HepG2 (cell line): ENCODE measurements around the gene SLU7. TPM values are rescaled to one million over a fixed set of nuclear protein-coding genes. Genes with fewer than 3 reads are reported as not detected.
A peak's percentile ranks its signal among the peaks of the same experiment; 100 is the strongest.

Source experiments
- ATF7-NPFF ChIP-seq: sonication (generic); formaldehyde crosslinking; IDR thresholded peaks from 2 replicates; pipeline ENCODE4 v1.8.1; 2023; ENCODE audit warnings: mild to moderate bottlenecking, low read depth, missing genetic modification reagents, moderate library complexity
- ATM ChIP-seq: fragments of 450-650 bp; IDR thresholded peaks from 2 replicates; pipeline ENCODE4 v1.7.1; 2017; ENCODE audit warnings: mild to moderate bottlenecking, borderline replicate concordance
- CENPT ChIP-seq: sonication (generic); formaldehyde crosslinking; IDR thresholded peaks from 2 replicates; pipeline ENCODE4 v1.8.0; 2022; ENCODE audit warnings: low read depth, mild to moderate bottlenecking, moderate library complexity, missing genetic modification reagents
- KLF16 ChIP-seq, 2 experiments: sonication (generic) in 1 of 2; formaldehyde crosslinking in 1 of 2; IDR thresholded peaks; 2 replicates each; pipeline versions ENCODE4 v1.6.1 to v1.8.0; 2016 to 2023; ENCODE audit warnings: missing genetic modification reagents in 2 of 2, missing compliant biosample characterization in 1 of 2
- KMT2A ChIP-seq: sonication (generic); formaldehyde crosslinking; IDR thresholded peaks from 2 replicates; pipeline ENCODE4 v1.4.0; 2020; ENCODE audit warnings: missing genetic modification reagents
- MIER2 ChIP-seq: IDR thresholded peaks from 2 replicates; pipeline ENCODE4 v1.6.1; 2016; ENCODE audit warnings: missing biosample characterization, missing genetic modification reagents
- MXD1 ChIP-seq: sonication (generic); formaldehyde crosslinking; IDR thresholded peaks from 2 replicates; pipeline ENCODE4 v1.4.0; 2020; ENCODE audit warnings: mild to moderate bottlenecking, missing genetic modification reagents
- NFKBIZ ChIP-seq: IDR thresholded peaks from 2 replicates; pipeline ENCODE4 v1.6.1; 2018; ENCODE audit warnings: missing genetic modification reagents, missing compliant biosample characterization
- ZNF24 ChIP-seq: fragments of 450-650 bp; IDR thresholded peaks from 2 replicates; pipeline ENCODE4 v1.6.1; 2017; ENCODE audit warnings: antibody characterized with exemption, mild to moderate bottlenecking
- ZNF549 ChIP-seq: sonication (generic); formaldehyde crosslinking; IDR thresholded peaks from 2 replicates; pipeline ENCODE4 v1.5.0; 2020; ENCODE audit warnings: missing genetic modification reagents
- ZNF775 ChIP-seq: sonication (generic); formaldehyde crosslinking; IDR thresholded peaks from 2 replicates; pipeline ENCODE4 v1.4.0; 2020; ENCODE audit warnings: missing genetic modification reagents, mild to moderate bottlenecking, moderate library complexity, borderline replicate concordance
- ZNF839 ChIP-seq: sonication (generic); formaldehyde crosslinking; IDR thresholded peaks from 2 replicates; pipeline ENCODE4 v1.4.0; 2020; ENCODE audit warnings: missing genetic modification reagents, mild to moderate bottlenecking, borderline replicate concordance
- ZNF879 ChIP-seq: sonication (generic); formaldehyde crosslinking; IDR thresholded peaks from 2 replicates; pipeline ENCODE4 v1.8.1; 2023; ENCODE audit warnings: missing genetic modification reagents
- ZNF891 ChIP-seq: sonication (generic); formaldehyde crosslinking; IDR thresholded peaks from 2 replicates; pipeline ENCODE4 v1.5.0; 2020; ENCODE audit warnings: mild to moderate bottlenecking, missing genetic modification reagents
- polyA plus RNA-seq, 8 experiments: library from polyadenylated mRNA; depleted of rRNA in 3 of 8; stranded (reverse) in 7 of 8; unstranded in 1 of 8; fragments of >200 nt; fragmentation: Illumina TruSeq in 4 of 8; extraction: Trizol in 4 of 8; gene quantifications; 2 replicates each; pipeline versions ENCODE4 v1.2.1 to v1.2.3, GENCODE V29; 2011 to 2016; ENCODE audit warnings: low read depth in 4 of 8, missing spikeins in 1 of 8, mixed read lengths in 1 of 8; ENCODE audit not compliant: insufficient read depth in 1 of 8
- total RNA-seq, 5 experiments: library from RNA; depleted of rRNA; stranded (reverse); fragments of >200 nt; fragmentation: Illumina TruSeq; extraction: Trizol; gene quantifications; 2 replicates each; pipeline ENCODE4 v1.2.3, GENCODE V29; 2016; ENCODE audit warnings: low read depth in 1 of 5
- TF ChIP-seq, protein P1 (sequence below): sonication (generic); formaldehyde crosslinking; IDR thresholded peaks from 2 replicates; pipeline ENCODE4 v1.4.0; 2020; ENCODE audit warnings: missing genetic modification reagents
- TF ChIP-seq, protein P2 (sequence below): sonication (generic); formaldehyde crosslinking; IDR thresholded peaks from 2 replicates; pipeline ENCODE4 v1.4.0; 2020; ENCODE audit warnings: missing genetic modification reagents, borderline replicate concordance
- TF ChIP-seq, protein P3 (sequence below): sonication (generic); formaldehyde crosslinking; IDR thresholded peaks from 2 replicates; pipeline ENCODE4 v1.5.0; 2020; ENCODE audit warnings: mild to moderate bottlenecking, missing genetic modification reagents, moderate library complexity
- TF ChIP-seq, protein P4 (sequence below): sonication (generic); formaldehyde crosslinking; IDR thresholded peaks from 2 replicates; pipeline ENCODE4 v1.4.0; 2020; ENCODE audit warnings: mild to moderate bottlenecking, missing genetic modification reagents

The SLU7 gene
- total and polyA plus RNA-seq, 2 of the 13 experiments (the other 11 are each of a cell fraction or from before 2014, with no cell fraction given), result 24.0 to 39.2 TPM

DNA sequence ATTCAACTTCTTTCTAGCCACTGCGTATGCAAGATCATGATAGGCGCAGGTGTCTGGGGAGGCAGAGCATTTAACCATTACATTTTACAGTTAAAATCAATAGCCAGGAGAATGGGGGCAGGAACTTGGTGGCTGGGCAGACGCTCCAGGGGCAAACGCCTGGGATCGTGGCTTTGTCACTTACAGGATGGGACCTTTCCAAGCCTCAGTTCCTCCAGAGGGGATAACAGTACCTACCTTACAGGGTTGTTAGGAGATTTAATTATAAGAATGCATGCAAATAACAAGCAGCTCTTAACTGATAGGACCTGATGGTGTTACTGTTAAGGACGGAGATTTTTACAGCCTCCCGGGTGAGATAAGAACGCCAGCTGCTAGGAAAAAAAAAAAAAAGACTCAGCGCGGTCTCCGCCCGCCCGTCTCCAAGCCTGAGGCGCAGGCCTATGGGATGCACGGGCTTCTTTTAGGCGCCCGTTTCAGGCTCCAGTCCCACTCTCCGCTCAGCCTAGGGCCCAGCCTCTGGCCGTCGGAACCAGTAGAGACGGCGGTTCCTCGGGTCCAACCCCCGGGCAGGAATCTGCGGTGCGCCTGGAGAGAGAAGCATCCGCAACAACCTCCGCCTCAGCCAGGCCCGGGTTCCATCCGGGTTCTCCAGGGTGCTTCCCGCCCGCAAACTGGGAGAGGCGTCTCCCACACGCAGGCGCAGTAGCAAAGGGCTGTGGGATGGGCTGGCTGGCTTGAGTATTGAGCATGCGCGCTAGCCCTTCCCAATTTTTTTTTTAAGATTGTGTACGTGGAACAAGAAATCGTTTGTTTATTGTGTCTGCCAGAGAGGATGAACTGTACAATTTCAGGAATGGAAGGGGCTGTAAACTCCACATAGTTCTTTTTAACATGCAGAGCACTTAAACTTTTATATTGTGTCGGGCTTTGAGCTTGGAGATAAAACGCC lies 19.2 kb downstream of the SLU7 start, which contains the start of gene FAM200C (continued):
- TF ChIP-seq KLF16 (CRISPR knock-in tag; IDR thresholded peaks at IDR 0.05) (peak in 1 of 2 experiments; percentile 70; a peak in 1 of 4 replicates), ZNF24 (no peak), CENPT (no peak), NFKBIZ (CRISPR knock-in tag) (no peak), ATF7-NPFF (CRISPR knock-in tag) (peak; percentile 68), ATM (no peak), ZNF775 (no peak), MIER2 (CRISPR knock-in tag) (no peak), ZNF549 (CRISPR knock-in tag) (no peak), ZNF879 (no peak; the same call in 1 of the 2 replicates), KMT2A (CRISPR knock-in tag) (peak; percentile 92), ZNF839 (no peak), ZNF891 (CRISPR knock-in tag) (peak; percentile 67; the same call in 1 of the 2 replicates), MXD1 (CRISPR knock-in tag) (peak; percentile 58; the same call in 1 of the 2 replicates)
- TF ChIP-seq, protein P1, sequence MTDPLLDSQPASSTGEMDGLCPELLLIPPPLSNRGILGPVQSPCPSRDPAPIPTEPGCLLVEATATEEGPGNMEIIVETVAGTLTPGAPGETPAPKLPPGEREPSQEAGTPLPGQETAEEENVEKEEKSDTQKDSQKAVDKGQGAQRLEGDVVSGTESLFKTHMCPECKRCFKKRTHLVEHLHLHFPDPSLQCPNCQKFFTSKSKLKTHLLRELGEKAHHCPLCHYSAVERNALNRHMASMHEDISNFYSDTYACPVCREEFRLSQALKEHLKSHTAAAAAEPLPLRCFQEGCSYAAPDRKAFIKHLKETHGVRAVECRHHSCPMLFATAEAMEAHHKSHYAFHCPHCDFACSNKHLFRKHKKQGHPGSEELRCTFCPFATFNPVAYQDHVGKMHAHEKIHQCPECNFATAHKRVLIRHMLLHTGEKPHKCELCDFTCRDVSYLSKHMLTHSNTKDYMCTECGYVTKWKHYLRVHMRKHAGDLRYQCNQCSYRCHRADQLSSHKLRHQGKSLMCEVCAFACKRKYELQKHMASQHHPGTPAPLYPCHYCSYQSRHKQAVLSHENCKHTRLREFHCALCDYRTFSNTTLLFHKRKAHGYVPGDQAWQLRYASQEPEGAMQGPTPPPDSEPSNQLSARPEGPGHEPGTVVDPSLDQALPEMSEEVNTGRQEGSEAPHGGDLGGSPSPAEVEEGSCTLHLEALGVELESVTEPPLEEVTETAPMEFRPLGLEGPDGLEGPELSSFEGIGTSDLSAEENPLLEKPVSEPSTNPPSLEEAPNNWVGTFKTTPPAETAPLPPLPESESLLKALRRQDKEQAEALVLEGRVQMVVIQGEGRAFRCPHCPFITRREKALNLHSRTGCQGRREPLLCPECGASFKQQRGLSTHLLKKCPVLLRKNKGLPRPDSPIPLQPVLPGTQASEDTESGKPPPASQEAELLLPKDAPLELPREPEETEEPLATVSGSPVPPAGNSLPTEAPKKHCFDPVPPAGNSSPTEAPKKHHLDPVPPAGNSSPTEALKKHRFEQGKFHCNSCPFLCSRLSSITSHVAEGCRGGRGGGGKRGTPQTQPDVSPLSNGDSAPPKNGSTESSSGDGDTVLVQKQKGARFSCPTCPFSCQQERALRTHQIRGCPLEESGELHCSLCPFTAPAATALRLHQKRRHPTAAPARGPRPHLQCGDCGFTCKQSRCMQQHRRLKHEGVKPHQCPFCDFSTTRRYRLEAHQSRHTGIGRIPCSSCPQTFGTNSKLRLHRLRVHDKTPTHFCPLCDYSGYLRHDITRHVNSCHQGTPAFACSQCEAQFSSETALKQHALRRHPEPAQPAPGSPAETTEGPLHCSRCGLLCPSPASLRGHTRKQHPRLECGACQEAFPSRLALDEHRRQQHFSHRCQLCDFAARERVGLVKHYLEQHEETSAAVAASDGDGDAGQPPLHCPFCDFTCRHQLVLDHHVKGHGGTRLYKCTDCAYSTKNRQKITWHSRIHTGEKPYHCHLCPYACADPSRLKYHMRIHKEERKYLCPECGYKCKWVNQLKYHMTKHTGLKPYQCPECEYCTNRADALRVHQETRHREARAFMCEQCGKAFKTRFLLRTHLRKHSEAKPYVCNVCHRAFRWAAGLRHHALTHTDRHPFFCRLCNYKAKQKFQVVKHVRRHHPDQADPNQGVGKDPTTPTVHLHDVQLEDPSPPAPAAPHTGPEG, result peak; percentile 92
- TF ChIP-seq, protein P2, sequence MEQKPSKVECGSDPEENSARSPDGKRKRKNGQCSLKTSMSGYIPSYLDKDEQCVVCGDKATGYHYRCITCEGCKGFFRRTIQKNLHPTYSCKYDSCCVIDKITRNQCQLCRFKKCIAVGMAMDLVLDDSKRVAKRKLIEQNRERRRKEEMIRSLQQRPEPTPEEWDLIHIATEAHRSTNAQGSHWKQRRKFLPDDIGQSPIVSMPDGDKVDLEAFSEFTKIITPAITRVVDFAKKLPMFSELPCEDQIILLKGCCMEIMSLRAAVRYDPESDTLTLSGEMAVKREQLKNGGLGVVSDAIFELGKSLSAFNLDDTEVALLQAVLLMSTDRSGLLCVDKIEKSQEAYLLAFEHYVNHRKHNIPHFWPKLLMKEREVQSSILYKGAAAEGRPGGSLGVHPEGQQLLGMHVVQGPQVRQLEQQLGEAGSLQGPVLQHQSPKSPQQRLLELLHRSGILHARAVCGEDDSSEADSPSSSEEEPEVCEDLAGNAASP, result no peak
- TF ChIP-seq, protein P3, sequence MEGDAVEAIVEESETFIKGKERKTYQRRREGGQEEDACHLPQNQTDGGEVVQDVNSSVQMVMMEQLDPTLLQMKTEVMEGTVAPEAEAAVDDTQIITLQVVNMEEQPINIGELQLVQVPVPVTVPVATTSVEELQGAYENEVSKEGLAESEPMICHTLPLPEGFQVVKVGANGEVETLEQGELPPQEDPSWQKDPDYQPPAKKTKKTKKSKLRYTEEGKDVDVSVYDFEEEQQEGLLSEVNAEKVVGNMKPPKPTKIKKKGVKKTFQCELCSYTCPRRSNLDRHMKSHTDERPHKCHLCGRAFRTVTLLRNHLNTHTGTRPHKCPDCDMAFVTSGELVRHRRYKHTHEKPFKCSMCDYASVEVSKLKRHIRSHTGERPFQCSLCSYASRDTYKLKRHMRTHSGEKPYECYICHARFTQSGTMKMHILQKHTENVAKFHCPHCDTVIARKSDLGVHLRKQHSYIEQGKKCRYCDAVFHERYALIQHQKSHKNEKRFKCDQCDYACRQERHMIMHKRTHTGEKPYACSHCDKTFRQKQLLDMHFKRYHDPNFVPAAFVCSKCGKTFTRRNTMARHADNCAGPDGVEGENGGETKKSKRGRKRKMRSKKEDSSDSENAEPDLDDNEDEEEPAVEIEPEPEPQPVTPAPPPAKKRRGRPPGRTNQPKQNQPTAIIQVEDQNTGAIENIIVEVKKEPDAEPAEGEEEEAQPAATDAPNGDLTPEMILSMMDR (CRISPR knock-in tag), result no peak
- TF ChIP-seq, protein P4, sequence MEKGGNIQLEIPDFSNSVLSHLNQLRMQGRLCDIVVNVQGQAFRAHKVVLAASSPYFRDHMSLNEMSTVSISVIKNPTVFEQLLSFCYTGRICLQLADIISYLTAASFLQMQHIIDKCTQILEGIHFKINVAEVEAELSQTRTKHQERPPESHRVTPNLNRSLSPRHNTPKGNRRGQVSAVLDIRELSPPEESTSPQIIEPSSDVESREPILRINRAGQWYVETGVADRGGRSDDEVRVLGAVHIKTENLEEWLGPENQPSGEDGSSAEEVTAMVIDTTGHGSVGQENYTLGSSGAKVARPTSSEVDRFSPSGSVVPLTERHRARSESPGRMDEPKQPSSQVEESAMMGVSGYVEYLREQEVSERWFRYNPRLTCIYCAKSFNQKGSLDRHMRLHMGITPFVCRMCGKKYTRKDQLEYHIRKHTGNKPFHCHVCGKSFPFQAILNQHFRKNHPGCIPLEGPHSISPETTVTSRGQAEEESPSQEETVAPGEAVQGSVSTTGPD (CRISPR knock-in tag), result no peak
